Stimulated activated naive CD8-positive, alpha-beta T cell treated with anti-CD3 and anti-CD28 coated beads, Interleukin-15, Interleukin-2, amounts not matched to agents 100 ng/mL and 50 ng/mL, for 24 hours (primary cell): ENCODE data around the gene RYR1.

ENCODE experiments used
- H3K27ac Mint-ChIP-seq: one replicate; pipeline ENCODE4 v1.8.0; 2021; ENCODE audit warnings: mild to moderate bottlenecking, mixed read lengths
- H3K27me3 Mint-ChIP-seq: one replicate; pipeline ENCODE4 v1.8.0; 2021; ENCODE audit warnings: mixed read lengths
- H3K36me3 Mint-ChIP-seq: one replicate; pipeline ENCODE4 v1.8.0; 2021; ENCODE audit warnings: low read depth, mixed read lengths
- H3K4me1 Mint-ChIP-seq: one replicate; pipeline ENCODE4 v1.8.0; 2021; ENCODE audit warnings: low read depth, mixed read lengths
- H3K4me3 Mint-ChIP-seq: one replicate; pipeline ENCODE4 v1.8.0; 2021; ENCODE audit warnings: mild to moderate bottlenecking, mixed read lengths
- H3K9me3 Mint-ChIP-seq: one replicate; pipeline ENCODE4 v1.8.0; 2021; ENCODE audit warnings: mixed read lengths

The RYR1 gene

DNA sequence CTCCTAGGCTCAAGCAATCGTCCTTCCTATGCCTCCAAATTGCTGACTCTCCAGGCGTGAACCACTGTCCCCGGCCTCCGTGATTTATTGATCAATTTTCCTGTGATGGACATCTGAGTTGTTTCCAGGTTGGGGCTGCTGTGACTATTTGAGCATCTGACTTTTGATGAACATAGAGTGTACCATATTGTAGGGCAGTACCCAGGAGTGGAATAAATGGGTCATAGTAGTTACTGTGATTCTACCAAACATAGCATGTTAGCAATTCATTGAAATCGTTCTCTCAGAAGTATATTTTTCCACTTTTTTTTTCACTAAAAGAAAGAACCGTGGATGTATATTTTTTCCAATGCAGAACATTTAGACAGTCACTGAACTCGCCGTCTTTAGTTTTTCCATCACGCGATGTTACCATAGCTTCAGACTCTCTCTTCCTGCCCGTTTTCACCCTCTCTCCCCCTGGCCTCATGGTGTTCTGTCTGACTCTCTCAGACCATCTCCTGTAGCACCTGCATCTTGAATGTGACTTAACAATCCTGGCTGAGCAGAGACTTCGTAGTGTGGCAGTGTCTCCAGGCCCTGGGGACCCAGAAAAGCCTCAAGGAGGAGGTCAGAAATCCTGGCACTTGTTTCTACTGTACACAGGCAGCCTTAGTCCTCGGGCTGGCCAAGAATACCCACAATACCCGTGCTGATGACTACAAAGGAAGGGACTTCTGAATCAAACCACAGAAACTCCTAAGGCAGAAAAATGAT, 4.3 kb upstream of the RYR1 start:
- no peaks in the 10 kb centered on the region for H3K36me3 Mint-ChIP-seq
- H3K9me3 Mint-ChIP-seq, result no peaks in the 10 kb centered on the region
- peaks cover 8% of the 10 kb centered on the region for H3K27me3 Mint-ChIP-seq
- H3K4me1 Mint-ChIP-seq, result peaks cover 48% of the 10 kb centered on the region
- peak overlapping the region; percentile 97 for H3K27ac Mint-ChIP-seq
- peak overlapping the region; percentile 56 for H3K4me3 Mint-ChIP-seq

DNA sequence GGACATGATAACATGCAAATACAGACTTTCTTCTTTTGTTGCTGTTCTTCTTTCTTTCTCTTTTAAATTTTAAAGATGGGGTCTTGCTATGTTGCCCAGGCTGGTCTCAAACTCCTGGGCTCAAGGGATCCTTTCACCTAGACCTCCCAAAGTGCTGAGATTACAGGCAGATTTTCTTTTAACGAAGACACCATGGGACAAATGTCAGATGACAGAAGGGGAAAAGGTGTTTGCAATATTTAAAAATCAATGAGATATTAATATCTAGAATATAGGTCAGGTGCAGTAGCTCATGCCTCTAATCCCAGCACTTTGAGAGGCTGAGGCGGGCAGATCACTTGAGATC, 3.7 kb upstream of the RYR1 start:
- Mint-ChIP-seq H3K27ac (peak overlapping the region; percentile 97), H3K36me3 (no peaks in the 10 kb centered on the region), H3K27me3 (peaks cover 11% of the 10 kb centered on the region), H3K4me3 (peak overlapping the region; percentile 56), H3K9me3 (no peaks in the 10 kb centered on the region), H3K4me1 (peaks cover 51% of the 10 kb centered on the region)

DNA sequence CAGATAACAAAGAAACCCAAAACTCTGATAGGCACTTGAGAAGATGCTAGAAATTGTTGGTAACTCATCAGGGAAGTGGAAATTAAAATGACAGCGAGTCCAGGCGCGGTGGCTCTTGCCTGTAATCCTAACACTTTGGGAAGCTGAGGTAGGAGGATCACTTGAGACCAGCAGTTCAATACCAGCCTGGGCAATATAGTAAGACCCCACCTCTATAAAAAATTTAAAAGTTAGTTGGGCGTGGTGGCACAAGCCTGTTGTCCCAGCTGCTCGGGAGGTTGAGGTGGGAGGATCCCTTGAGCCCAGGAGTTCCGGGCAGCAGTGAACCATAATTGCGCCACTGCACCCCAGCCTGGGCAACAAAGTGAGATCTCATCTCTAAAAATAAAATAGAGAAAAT, 2.6 kb upstream of the RYR1 start:
- Mint-ChIP-seq H3K27ac (no peak overlapping the region), H3K4me3 (no peak overlapping the region), H3K36me3 (no peaks in the 10 kb centered on the region), H3K27me3 (peaks cover 16% of the 10 kb centered on the region), H3K4me1 (peaks cover 47% of the 10 kb centered on the region), H3K9me3 (no peaks in the 10 kb centered on the region)

DNA sequence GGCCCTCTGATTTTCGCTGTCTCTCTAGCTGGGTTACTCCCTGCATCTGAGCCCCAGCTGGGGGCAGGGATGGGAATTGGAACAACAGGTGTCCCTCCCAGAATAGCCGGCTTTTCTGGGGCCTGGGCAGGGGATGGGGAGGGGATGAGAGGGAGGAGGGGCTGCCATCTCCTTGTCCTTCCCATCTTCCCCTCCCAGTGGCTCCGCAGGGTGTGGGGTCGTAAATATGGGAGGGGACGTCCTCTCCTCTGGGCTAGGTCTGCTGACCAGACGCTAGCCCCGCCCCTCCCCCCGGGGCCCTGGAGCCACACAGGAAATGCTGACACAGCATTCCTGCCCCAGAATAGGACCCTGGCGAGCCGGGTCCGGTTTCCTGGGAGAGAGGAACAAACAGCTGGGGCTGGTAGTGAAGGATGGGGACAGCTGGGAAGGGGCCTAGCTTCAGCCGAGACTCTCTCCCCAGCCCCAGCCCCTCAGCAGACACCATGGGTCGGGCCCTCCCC, 1.1 kb downstream of the RYR1 start:
- no peaks in the 10 kb centered on the region for H3K9me3 Mint-ChIP-seq
- no peak overlapping the region for H3K27ac Mint-ChIP-seq
- H3K36me3 Mint-ChIP-seq, result no peaks in the 10 kb centered on the region
- H3K27me3 Mint-ChIP-seq, result peaks cover 21% of the 10 kb centered on the region
- peak overlapping the region; percentile 11 for H3K4me3 Mint-ChIP-seq
- peaks cover 15% of the 10 kb centered on the region for H3K4me1 Mint-ChIP-seq

DNA sequence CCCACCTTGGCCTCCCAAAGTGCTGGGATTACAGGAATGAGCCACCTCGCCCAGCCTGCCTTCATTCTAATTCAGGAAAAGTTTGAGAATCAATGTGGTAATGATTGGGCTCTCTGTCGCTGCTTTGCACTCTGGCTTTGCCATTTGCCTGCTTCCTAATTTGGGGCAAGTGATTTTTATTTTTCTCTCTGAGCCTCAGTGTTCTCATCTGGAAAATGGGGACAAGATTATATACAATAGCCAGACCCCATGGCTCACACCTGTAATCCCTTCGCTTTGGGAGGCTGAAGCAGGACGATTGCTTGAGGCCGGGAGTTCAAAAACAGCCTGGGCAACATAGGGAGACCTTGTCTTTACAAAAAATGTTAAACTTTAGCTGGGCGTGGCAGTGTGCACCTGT, 3.8 kb downstream of the RYR1 start:
- no peaks in the 10 kb centered on the region for H3K36me3 Mint-ChIP-seq
- H3K4me1 Mint-ChIP-seq, result peaks cover 12% of the 10 kb centered on the region
- no peak overlapping the region for H3K27ac Mint-ChIP-seq
- H3K27me3 Mint-ChIP-seq, result peaks cover 18% of the 10 kb centered on the region
- H3K4me3 Mint-ChIP-seq, result no peak overlapping the region
- no peaks in the 10 kb centered on the region for H3K9me3 Mint-ChIP-seq

DNA sequence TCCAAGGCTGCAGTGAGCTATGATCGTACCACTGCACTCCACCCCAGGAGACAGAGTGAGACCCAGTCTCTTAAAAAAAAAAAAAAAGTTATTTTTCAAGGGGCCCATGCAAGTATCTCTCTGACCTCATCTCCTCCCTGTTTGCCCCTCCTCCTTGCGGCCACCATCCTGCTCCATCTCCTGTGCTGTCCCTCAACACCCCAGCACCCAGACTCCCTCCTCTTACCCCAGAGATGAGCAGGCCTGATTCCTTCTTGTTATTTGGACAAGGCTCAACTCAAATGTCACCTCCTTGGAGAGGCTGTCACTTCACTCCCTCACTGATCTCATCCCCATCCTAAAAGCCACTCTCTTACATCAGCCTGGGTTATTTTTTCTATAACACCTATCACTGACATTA, 4.4 kb downstream of the RYR1 start:
- Mint-ChIP-seq H3K4me3 (no peak overlapping the region), H3K27ac (no peak overlapping the region), H3K36me3 (no peaks in the 10 kb centered on the region), H3K9me3 (no peaks in the 10 kb centered on the region), H3K4me1 (peaks cover 12% of the 10 kb centered on the region), H3K27me3 (peaks cover 18% of the 10 kb centered on the region)

DNA sequence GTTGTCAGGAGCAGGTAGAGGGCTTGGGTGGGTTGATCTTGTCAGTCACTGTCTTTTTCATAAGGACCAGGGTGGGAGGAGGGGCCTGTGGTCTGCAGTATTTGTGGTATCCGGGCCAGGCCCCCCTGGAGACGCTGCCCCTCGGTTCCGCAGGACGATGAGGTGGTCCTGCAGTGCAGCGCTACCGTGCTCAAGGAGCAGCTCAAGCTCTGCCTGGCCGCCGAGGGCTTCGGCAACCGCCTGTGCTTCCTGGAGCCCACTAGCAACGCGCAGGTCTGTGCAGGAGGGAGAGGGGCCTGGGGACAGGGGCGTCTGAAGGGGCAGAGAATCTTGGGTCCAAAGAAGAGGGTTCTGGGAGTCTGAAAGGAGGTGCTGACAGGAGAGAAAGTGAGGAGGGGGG, 7.1 kb downstream of the RYR1 start:
- Mint-ChIP-seq H3K4me3 (no peak overlapping the region), H3K27me3 (peaks cover 4% of the 10 kb centered on the region), H3K27ac (no peak overlapping the region), H3K36me3 (no peaks in the 10 kb centered on the region), H3K9me3 (no peaks in the 10 kb centered on the region), H3K4me1 (no peaks in the 10 kb centered on the region)

DNA sequence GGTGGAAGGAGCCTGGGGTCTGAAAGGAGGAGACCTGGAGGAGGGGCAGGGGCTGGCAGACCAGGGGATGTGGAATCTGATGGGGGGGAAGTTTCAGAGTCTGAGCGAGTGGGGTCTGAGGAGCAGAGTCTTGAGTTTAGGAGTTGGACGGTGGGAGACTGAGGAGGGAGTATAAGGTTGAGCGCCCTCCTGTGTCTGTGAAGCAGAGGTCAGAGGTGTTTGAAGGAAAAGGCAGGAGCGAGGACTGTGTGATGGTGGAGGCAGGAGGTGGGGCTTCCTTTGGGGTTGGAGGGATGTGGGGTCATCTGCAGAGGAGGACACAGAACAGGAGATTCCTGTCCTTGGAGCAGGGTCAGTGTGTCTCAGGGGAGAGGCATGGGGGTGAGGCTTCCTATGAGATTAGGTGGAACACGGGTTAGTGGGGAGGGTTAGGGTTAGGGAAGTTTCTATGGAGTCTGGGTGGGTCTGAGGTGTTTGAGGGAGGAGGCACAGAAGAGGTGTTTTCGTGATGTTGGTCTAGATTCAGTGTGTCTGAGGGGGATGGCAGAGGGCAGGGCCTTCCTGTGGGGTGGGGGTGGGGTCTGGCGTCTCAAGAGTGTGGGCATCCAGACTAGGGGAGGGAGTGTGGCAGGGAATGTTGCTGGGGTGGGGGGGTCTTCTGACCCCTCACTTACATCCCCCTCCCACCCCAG, 8.3 kb downstream of the RYR1 start:
- Mint-ChIP-seq H3K36me3 (no peaks in the 10 kb centered on the region), H3K27ac (no peak overlapping the region)

DNA sequence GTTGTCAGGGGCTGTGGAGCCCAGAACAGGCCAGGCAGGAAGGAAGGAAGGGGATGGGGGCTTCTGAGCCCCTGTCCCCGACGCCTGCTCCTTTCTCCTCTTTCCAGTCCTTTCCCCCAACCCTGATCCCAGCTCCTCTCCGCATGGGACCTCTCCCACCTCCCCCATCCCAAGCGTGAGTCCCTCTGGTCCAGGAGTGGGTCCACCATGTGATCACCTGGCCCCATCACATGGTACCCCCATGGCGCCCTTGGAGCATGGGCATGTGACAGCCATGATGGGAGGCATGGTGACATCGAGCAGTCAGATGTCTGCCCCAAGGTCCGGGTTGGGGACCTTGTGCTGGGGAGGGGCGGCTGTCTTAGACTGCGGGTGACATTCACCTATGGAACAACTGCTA, 9.2 kb downstream of the RYR1 start:
- Mint-ChIP-seq H3K4me3 (no peak overlapping the region), H3K36me3 (no peaks in the 10 kb centered on the region), H3K27me3 (peaks cover 4% of the 10 kb centered on the region), H3K9me3 (no peaks in the 10 kb centered on the region), H3K27ac (no peak overlapping the region), H3K4me1 (no peaks in the 10 kb centered on the region)

More for the DNA sequence above, 8.3 kb downstream of the RYR1 start:
- Mint-ChIP-seq H3K4me1 (no peaks in the 10 kb centered on the region), H3K27me3 (peaks cover 4% of the 10 kb centered on the region), H3K4me3 (no peak overlapping the region), H3K9me3 (no peaks in the 10 kb centered on the region)

DNA sequence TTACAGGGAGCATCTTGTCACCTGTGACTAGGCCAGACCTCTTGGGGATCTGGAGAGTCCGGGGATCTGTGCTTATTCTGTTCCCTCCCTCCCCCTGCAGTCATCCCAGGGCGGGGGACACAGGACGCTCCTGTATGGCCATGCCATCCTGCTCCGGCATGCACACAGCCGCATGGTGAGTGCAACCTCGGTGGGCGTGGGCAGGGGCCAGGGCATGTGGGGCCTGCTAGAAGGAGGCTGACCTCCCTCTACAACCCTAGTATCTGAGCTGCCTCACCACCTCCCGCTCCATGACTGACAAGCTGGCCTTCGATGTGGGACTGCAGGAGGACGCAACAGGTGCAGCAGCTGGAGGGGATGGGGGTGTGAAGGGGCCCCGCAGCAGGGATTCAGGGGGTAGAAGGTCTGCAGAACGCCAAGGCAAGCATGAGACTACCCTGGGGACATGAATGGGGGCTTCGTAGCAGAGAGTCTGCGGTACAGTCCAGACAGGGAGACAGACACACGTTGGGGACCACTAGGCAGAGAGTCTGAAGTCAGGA, 10.0 kb downstream of the RYR1 start:
- Mint-ChIP-seq H3K4me3 (no peak overlapping the region), H3K27me3 (no peaks in the 10 kb centered on the region), H3K9me3 (no peaks in the 10 kb centered on the region), H3K27ac (no peak overlapping the region), H3K4me1 (no peaks in the 10 kb centered on the region), H3K36me3 (no peaks in the 10 kb centered on the region)

DNA sequence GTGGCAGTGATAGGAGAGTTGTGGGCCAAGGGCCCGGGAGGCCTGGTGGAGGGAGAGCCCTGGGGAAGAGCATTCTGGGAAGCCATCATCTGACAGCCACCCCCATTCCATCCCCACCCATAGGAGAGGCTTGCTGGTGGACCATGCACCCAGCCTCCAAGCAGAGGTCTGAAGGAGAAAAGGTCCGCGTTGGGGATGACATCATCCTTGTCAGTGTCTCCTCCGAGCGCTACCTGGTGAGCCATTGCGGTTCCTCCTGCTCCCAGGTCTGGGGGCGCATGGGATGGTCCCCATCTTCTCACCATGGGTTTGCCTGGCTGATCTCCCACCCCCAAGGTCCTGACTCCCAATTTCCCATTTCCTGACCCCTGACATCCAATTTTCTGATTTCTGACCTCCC, 10.5 kb downstream of the RYR1 start:
- Mint-ChIP-seq H3K27ac (no peak overlapping the region), H3K4me1 (no peaks in the 10 kb centered on the region), H3K27me3 (no peaks in the 10 kb centered on the region), H3K36me3 (no peaks in the 10 kb centered on the region), H3K9me3 (no peaks in the 10 kb centered on the region), H3K4me3 (no peak overlapping the region)

DNA sequence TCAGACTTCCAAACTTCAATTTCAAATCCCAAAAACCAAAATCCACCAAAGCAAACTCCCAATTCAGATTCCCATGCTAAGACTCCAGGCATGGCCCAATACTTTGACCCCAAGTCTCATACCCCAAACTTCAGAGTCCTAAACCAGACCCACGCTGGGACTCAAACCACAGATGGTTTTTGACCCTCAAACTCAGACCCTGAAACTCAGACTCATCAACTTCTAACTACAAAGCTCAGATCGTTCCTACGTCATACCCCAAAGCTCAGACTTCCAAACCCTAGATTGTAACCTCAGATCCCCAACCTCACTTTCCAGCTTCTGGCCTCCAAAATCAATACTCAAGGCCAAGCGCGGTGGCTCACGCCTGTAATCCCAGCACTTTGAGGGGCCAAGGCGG, 11.9 kb downstream of the RYR1 start:
- no peaks in the 10 kb centered on the region for H3K9me3 Mint-ChIP-seq
- H3K27ac Mint-ChIP-seq, result no peak overlapping the region
- no peaks in the 10 kb centered on the region for H3K27me3 Mint-ChIP-seq
- H3K36me3 Mint-ChIP-seq, result no peaks in the 10 kb centered on the region
- no peak overlapping the region for H3K4me3 Mint-ChIP-seq
- H3K4me1 Mint-ChIP-seq, result no peaks in the 10 kb centered on the region

DNA sequence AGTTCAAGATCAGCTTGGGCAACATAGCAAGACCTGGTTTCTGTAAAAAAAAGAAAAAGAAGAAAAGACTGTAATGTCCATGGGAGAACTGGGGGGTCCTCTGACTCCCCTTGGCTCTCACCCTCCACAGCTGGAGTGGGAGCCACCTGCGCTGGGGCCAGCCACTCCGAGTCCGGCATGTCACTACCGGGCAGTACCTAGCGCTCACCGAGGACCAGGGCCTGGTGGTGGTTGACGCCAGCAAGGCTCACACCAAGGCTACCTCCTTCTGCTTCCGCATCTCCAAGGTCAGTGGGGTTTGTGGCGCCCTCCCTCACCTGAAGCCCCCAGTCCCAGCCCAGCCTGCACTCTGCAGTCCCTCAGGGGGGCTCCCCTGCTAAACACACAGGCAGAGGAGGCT, 14.7 kb downstream of the RYR1 start:
- Mint-ChIP-seq H3K4me1 (no peaks in the 10 kb centered on the region), H3K27ac (no peak overlapping the region), H3K36me3 (no peaks in the 10 kb centered on the region), H3K4me3 (no peak overlapping the region), H3K9me3 (no peaks in the 10 kb centered on the region), H3K27me3 (no peaks in the 10 kb centered on the region)

DNA sequence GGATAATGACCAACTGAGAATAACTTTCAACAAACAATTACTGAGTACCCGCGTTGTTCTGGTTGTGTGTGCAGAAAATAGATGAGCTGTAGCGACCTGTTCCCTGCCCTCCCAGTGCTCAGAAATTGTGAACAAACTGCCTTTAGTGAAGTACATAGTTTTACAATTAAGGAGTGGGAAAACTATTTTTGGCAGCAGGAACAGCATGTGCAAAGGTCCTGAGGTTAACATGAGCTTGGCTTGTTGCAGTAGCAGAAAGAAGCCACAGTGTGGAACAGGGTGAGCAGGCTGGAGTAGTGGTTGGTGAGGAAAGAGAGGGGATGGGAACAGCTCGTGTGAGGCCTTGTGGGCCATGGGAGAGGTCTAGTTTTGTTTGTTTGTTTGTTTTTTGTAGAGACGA, 16.0 kb downstream of the RYR1 start:
- Mint-ChIP-seq H3K4me3 (no peak overlapping the region), H3K27ac (no peak overlapping the region), H3K27me3 (no peaks in the 10 kb centered on the region), H3K4me1 (no peaks in the 10 kb centered on the region), H3K36me3 (no peaks in the 10 kb centered on the region), H3K9me3 (no peaks in the 10 kb centered on the region)

DNA sequence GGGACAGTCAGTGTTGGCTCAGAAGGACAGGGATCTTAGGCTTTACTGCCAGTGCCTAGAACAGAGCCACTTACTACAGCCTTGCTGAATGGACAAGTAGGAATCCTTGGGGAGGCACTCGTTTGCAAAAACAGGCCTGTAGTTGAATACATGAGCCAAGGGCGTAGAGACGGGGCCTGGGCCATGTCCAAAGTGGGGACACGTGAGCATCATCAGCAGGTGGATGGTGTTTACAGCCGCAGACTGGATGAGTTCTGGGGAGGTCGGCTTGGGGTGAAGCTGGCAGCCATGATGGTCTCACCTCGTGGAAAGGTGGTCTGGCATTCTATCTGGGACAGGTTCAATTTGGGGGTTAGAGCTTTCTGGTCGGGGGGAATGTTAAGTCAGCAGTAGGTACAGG, 17.5 kb downstream of the RYR1 start:
- no peaks in the 10 kb centered on the region for H3K9me3 Mint-ChIP-seq

More for the DNA sequence above, 17.5 kb downstream of the RYR1 start:
- Mint-ChIP-seq H3K4me3 (no peak overlapping the region), H3K27ac (no peak overlapping the region), H3K36me3 (no peaks in the 10 kb centered on the region), H3K4me1 (no peaks in the 10 kb centered on the region), H3K27me3 (no peaks in the 10 kb centered on the region)
